ENCODE results near the gene TIMM17A.
A peak's percentile ranks its signal among the peaks of the same experiment; 100 is the strongest.

Gene TIMM17A

GRCh38 chr1:201955009-201955728 lies at the start of gene TIMM17A:
Gene TIMM17A (plus strand): TSS chr1:201955503. CDS start chr1:201955527, 24 bp downstream.
- DNase-seq (ENCODE audit: low read depth), result peak; percentile 93

GRCh38 chr1:201906336-201906735 lies 49.0 kb upstream of the TIMM17A start:
- DNase-seq (ENCODE audit: low read depth), result no peak

GRCh38 chr1:201907621-201908020 lies 47.7 kb upstream of the TIMM17A start:
- DNase-seq (ENCODE audit: low read depth), result no peak

GRCh38 chr1:201911826-201912571 lies 43.3 kb upstream of the TIMM17A start:
- no peak for DNase-seq (ENCODE audit: low read depth)

- DNase-seq (ENCODE audit: low read depth), result no peak
These were observed 42.5 kb upstream of the TIMM17A start for GRCh38 chr1:201912832-201913231.

- DNase-seq (ENCODE audit: low read depth), result no peak
These were observed 40.7 kb upstream of the TIMM17A start for GRCh38 chr1:201914456-201915235.

- no peak for DNase-seq (ENCODE audit: low read depth)
These were observed 38.6 kb upstream of the TIMM17A start for GRCh38 chr1:201916649-201917249.

GRCh38 chr1:201917362-201918033 lies 37.8 kb upstream of the TIMM17A start:
- no peak for DNase-seq (ENCODE audit: low read depth)

- DNase-seq (ENCODE audit: low read depth), result no peak
These were observed 37.0 kb upstream of the TIMM17A start for GRCh38 chr1:201918343-201918742.

GRCh38 chr1:201921952-201922558 lies 33.2 kb upstream of the TIMM17A start:
- DNase-seq (ENCODE audit: low read depth), result no peak

- no peak for DNase-seq (ENCODE audit: low read depth)
These were observed 30.1 kb upstream of the TIMM17A start for GRCh38 chr1:201925301-201925567.

GRCh38 chr1:201925981-201926645 lies 29.2 kb upstream of the TIMM17A start:
- DNase-seq (ENCODE audit: low read depth), result no peak

- DNase-seq (ENCODE audit: low read depth), result no peak
These were observed 27.0 kb upstream of the TIMM17A start for GRCh38 chr1:201928266-201928665.

GRCh38 chr1:201930137-201930536 lies 25.2 kb upstream of the TIMM17A start:
- no peak for DNase-seq (ENCODE audit: low read depth)

GRCh38 chr1:201930803-201931202 lies 24.5 kb upstream of the TIMM17A start:
- no peak for DNase-seq (ENCODE audit: low read depth)

- DNase-seq (ENCODE audit: low read depth), result no peak
These were observed 21.4 kb upstream of the TIMM17A start for GRCh38 chr1:201933840-201934430.

- no peak for DNase-seq (ENCODE audit: low read depth)
These were observed 17.6 kb upstream of the TIMM17A start for GRCh38 chr1:201937624-201938213.

GRCh38 chr1:201938440-201939035 lies 16.8 kb upstream of the TIMM17A start:
- no peak for DNase-seq (ENCODE audit: low read depth)

GRCh38 chr1:201939148-201939547 lies 16.2 kb upstream of the TIMM17A start:
- no peak for DNase-seq (ENCODE audit: low read depth)

GRCh38 chr1:201939574-201939973 lies 15.7 kb upstream of the TIMM17A start:
- no peak for DNase-seq (ENCODE audit: low read depth)
